ENCODE measurements around the gene LRWD1.
"Not testable (repeated sequence)": the region's sequence is repeated elsewhere in the genome, so short reads cannot be mapped to it uniquely, and the experiment has no call there.

Gene LRWD1

GRCh38 chr7:102494026-102494425, 29.2 kb downstream of the LRWD1 start:
- in situ Hi-C loops (cut with MboI; ENCODE audit: low sequenced_read_pairs), result not testable (repeated sequence)

DNA sequence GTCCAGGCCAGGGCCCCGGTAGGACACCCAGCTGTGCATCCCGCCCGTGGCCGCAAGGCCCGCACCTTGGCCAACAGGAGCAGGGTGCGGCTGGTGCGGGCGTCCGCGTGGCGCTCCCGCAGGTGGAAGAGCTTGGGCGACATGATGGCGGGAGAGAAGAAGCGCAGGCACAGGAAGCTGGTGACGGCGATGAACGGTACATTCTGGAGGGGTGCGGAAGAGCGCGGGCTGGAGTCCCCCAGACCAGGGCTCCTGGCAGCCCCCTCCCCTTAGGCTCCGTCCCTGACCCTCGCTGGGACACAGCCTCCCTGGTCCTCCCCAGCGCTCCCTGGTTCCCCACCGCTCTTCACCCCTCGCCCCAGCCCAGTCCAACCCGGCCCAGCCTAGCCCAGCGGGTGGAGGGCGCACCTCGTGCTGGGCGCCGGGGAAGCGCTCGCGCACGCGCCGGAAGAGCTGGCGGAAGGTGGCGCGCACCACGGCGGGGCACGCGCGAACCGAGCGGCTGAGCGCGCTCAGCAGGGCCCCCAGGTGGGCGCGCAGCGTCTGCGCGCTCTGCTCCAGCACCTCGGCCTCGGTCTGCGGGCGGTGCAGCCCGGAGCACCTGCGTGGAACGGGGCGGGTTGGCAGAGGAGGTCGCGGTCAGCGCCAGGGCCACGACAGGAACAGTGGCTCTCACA, 29.8 kb downstream of the LRWD1 start:
- in situ Hi-C loops (cut with MboI; ENCODE audit: low sequenced_read_pairs), result not testable (repeated sequence)

- in situ Hi-C loops (cut with MboI; ENCODE audit: low sequenced_read_pairs), result not testable (repeated sequence)
Measured at GRCh38 chr7:102496861-102497260, 32.1 kb downstream of the LRWD1 start.

GRCh38 chr7:102497308-102497707, 32.5 kb downstream of the LRWD1 start:
- in situ Hi-C loops (cut with MboI; ENCODE audit: low sequenced_read_pairs), result not testable (repeated sequence)

DNA sequence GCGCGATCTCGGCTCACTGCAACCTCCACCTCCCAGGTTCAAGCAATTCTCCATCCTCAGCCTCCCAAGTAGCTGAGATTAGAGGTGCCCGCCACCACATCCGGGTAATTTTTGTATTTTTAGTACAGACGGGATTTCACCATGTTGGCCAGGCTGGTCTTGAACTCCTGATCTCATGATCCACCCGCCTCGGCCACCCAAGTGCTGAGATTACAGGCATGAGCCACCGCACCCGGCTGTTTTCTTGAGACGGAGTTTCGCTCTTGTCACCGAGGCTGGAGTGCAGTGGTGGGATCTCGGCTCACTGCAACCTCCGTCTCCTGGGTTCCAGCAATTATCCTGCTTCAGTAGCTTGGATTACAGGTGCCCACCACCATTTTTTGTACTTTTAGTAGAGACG, 33.5 kb downstream of the LRWD1 start:
- in situ Hi-C loops (cut with MboI; ENCODE audit: low sequenced_read_pairs), result not testable (repeated sequence)

GRCh38 chr7:102503141-102503540, 38.4 kb downstream of the LRWD1 start:
- in situ Hi-C loops (cut with MboI; ENCODE audit: low sequenced_read_pairs), result not testable (repeated sequence)

GRCh38 chr7:102505298-102506185, 40.8 kb downstream of the LRWD1 start:
- in situ Hi-C loops (cut with MboI; ENCODE audit: low sequenced_read_pairs), result not testable (repeated sequence)

DNA sequence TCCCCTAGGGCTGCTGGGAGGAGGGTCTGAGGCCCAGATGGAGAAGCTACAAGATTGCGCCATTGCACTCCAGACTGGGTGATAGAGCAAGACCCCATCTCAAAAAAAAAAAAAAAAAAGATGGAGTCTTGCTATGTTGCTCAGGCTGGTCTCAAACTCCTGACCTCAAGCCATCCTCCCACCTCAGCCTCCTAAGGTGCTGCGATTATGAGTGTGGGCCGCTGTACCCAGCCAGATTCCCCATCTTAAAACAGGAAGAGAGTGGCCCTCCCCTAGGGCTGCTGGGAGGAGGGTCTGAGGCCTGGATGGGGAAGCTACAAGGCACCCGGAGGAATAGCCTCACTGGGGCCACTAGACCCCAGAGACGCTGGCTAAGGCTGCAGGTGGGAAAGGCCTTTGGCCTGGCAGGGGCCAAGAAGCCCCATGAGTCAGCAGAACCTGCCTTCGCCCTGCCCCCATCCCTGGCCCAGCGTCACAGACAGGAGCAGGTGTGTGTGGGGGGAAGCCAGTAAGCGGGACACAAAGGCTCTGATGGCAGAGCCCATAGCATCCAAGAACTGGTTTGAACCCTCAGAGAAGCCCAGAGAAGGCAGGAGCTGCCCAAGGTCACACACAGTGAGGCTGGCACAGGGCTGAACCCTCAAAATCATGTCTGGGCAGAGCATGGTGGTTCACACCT, 42.8 kb downstream of the LRWD1 start:
- in situ Hi-C loops (cut with MboI; ENCODE audit: low sequenced_read_pairs), result not testable (repeated sequence)

GRCh38 chr7:102510575-102510974, 45.8 kb downstream of the LRWD1 start:
- in situ Hi-C loops (cut with MboI; ENCODE audit: low sequenced_read_pairs), result not testable (repeated sequence)

GRCh38 chr7:102511860-102512522, 47.2 kb downstream of the LRWD1 start:
- in situ Hi-C loops (cut with MboI; ENCODE audit: low sequenced_read_pairs), result not testable (repeated sequence)

DNA sequence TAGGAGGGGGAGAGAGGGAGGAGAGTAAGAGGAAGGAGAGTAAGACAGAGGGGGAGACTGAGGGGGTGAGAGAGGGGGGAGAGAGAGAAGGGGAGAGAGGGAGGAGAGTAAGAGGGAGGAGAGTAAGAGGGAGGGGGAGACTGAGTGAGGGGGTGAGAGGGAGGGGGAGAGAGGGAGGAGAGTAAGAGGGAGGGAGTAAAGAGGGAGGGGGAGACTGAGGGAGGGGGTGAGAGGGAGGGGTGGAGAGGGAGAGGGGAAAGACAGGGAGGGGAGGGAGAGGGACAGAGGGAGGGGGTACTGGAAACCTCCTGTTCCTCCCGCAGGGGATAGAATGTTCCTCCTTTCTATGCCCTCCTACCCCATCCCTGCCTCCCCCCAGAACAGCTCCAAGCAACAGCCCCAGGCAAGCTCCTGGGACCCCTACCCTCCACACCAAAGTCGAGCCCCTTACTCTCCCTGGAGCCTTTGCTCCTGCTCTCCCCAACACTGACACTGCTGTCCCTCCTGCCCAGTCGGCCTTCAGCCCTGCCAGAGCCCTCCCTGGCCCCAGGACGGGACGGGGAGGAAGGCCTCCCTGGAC, 47.9 kb downstream of the LRWD1 start:
- in situ Hi-C loops (cut with MboI; ENCODE audit: low sequenced_read_pairs), result not testable (repeated sequence)

DNA sequence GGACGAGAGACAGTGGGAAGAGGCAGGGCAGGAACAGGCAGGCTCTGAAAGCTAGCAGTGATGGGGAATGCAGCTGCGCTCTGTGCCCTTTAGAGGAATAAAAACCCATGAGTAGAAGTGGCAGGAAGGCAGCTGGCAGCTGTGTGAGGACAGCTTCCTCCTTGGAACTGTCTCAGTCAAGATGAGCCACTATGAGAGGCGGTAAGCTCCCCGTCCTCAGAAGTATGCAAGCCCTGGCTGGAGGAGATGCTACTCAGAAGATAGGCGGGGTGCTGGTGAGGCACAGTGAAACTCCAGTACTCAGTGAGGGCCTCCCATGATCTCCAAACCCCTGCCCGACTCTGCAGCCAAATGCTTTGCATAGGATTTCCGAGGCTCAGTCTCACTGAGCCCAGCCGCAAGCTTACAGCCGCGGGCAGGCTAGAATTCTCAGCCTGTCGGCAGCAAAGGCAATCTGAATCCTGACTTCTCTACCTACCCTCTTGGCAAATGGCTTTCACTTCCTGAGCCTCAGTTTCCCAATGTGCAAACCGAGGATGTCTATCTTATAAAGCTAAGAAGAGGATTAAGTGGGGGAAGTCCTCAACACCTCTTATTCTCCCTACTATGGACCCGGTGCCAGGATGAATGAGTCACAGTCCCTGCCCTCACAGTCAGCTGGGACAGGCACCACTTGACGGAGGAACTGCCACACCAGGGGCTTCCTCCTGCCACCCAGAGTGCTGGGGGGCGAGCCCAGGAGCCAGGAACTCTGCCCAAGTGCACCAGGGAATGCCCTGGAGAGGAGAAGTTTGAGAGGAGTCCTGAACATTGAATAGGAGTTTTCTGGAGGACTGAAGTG, 50.3 kb downstream of the LRWD1 start:
- in situ Hi-C loops (cut with MboI; ENCODE audit: low sequenced_read_pairs), result not testable (repeated sequence)

DNA sequence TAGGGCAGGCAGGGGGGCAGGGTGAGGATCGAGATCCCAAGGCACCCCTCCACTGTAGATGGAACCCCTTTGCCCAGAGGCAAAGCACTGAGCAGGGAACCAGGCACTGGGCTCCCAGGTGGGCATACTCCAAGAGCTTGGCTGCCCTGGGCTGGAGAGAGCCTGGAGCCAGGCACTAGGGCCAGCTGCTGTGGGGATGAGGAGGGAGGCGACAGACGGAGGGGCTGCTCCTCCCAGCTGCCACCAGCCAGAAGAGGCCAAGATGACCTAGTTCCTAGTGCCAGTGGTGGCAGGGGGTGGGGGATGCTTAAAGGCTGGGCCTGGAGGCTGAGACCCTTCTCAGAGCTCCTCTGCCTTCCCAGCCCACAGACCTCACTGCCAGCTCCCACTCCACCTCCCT, 51.1 kb downstream of the LRWD1 start:
- in situ Hi-C loops (cut with MboI; ENCODE audit: low sequenced_read_pairs), result not testable (repeated sequence)

- in situ Hi-C loops (cut with MboI; ENCODE audit: low sequenced_read_pairs), result not testable (repeated sequence)
Measured at GRCh38 chr7:102516951-102517350, 52.2 kb downstream of the LRWD1 start.

DNA sequence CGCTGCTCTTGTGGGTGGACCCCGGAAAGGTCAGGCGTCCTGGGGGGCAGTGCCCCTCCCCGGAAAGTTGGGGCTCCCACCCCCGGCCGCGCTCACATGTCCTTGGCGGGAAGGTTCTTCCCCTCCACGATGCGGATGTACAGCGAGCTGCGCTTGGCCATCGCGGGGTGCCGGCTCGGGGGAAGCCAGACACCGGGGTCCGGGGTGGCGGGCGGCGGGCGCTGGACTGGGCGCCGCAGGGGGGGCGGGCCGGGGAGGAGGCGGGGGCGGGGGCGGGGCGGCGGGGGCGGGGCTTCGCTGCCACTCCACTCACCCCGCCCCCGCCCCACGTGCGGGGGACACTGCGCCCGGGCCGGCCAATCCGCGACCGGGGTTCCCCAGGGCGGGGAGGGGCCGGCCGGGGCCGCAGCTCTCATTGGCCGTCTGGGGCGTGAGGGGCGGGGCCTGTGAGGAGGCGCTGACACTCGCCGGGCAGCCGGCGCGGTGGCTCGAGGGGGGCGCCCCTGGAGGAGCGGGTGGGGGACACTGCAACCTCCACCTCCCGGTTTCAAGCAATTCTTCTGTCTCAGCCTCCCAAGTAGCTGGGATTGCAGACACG, 52.9 kb downstream of the LRWD1 start, which contains the start of gene RASA4B:
RASA4B (minus strand) TSS at position 228 of the 598 bp plus-strand sequence; CDS start at position 161, 67 bp downstream.
- in situ Hi-C loops (cut with MboI; ENCODE audit: low sequenced_read_pairs), result not testable (repeated sequence)

DNA sequence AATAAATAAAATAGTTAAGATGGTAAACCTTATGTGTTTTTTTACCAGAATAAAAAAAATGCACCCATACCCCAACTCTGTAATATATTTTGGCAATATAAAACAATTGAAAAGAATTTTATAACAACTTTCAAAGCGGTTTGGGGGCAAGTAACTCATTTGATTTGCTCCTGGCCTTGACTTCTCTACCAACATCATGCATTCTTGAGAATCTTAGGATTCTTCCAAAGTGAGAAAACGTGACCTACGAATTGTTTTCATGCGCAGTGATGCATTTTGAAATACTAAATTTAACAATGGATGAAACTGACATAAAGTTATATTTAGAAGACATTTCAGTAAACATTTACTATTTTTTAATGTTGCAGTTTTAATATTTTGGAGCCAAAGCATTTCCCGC, 56.0 kb downstream of the LRWD1 start:
- in situ Hi-C loops (cut with MboI; ENCODE audit: low sequenced_read_pairs), result not testable (repeated sequence)

All from hTERT RPE-1 (cell line).